LoVo (cell line): ENCODE results near the gene TLCD1.

Experiments used
- DNase-seq: peaks from one replicate; pipeline ENCODE4 v3.0.0-alpha.2; 2016; ENCODE audit warnings: low spot score

The TLCD1 gene

DNA sequence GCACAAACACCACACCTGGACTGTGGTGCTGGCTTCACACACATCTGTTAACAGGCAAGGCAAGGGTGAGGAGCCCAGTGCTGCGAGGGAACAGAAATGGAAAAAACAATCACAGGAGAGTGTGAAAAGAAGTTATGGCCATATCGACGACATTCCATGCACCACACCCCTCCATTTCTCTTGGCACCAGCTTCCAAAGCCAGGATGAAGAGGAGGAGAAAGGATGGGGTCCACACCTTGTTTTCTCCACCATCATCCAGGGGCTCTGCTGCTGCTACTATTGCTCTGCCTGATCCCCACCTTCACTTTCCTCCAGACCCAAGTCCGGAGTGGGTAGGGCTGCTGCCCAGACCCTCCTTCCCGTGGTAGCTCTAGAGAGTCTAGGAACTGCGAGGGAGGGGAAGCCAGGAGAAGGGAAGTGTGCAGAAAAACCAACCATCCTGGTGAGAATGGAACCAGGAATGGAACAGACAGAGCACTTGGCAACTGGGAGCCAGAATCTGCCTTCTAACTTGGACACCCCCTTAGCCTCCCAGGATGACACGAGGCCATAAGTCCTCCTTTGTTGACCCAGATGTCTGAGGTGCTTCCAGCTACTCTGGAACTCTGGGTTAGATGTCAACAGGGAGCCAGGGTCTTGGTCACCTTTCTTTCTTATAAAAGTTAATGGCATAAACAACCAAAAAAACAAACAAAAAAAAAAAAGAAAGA, 13.2 kb downstream of the TLCD1 start:
- DNase-seq: no peak

- no peak for DNase-seq
Measured at GRCh38 chr17:28712032-28712704, 13.9 kb downstream of the TLCD1 start.

GRCh38 chr17:28711723-28712031, 14.4 kb downstream of the TLCD1 start, which contains the start of gene PROCA1:
TSS of gene PROCA1 (minus strand) at chr17:28711888. CDS start at chr17:28711660, 228 bp downstream.
- DNase-seq: no peak

DNA sequence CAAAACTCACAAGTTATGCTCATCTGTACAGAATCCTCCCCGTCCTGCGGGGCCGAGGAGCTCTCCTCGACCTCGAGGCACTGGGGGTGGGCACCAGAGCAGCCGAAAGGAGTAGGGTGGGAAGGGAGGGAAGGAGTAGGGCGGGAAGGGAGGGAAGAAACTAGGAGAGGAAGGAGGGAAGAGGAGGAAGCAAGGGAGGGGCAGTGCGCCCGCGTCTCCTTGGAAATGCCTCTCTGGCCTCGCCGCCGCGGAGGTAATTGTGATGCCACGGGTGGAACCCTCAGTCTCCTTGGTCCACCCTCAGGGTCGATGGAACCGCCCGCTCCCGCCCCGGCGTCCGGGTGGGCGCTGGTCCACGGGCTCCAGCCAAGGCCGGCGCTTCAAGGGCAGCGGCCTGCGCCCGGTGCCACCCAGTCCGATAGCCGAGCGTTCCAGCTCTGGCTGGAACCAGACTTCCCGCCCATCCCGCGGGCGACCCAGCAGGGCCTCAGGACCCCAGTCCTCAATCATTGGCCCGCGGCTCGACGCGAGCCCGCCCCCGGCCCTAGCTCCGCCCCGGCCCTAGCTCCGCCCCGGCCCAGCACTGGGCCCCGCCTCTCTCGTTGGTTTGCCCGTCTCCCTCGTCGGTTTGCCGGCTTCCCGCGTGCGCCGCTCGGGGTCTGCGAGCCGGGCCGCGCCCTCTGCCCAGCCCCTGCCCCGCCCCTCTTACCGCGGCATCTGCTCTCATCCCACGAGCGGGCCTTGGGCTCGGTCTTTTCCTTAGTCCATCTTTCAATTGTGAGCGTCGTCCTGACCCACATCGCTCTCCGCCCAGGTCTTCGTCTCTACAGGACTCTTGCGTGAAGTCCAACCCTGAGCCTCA, 14.9 kb downstream of the TLCD1 start:
- DNase-seq: peak; percentile 90

- DNase-seq: no peak
Measured at GRCh38 chr17:28707339-28707720, 18.7 kb downstream of the TLCD1 start.

DNA sequence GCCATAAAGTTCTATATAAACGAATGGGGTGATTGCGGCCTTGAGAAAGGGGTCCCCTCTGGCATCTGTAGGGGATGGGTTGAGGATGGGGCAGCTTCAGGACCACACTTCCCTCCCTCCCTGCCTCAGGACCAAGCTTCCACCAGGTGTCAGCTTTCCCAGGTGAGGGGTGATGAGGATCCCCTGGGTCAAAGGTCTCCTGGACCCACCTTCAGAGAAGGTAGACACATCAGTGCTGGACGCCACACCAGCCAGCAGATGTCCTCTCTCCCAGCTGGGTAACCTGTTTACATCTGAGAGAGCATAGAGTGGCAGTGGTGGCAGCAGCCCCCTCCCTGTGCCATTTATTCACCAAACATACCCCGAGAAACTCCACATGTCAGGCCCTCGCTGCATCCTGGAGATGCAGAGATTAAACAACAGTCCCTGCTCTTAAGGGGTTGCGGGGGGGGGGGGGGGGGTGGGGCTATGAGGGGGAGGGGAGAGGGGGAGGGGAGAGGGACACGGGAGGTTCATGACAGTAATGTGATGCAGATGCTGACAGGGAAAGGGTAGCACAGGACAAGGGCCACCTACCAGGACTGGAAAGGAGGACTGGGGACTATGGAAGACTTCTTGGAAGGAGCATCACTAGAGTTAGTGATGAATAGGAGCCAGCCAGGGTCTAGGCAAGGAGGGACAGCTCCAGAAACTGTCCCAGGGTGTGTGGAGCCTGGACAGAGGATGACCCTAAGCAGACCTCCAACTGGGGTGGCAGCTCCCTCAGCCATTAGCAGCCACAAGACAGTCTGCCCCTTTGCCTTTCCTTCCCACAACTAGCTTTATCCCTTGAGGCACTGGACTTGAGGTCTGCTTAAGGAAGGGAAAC, 19.3 kb downstream of the TLCD1 start:
- no peak for DNase-seq

- no peak for DNase-seq
Measured at GRCh38 chr17:28705728-28706334, 20.2 kb downstream of the TLCD1 start.

DNA sequence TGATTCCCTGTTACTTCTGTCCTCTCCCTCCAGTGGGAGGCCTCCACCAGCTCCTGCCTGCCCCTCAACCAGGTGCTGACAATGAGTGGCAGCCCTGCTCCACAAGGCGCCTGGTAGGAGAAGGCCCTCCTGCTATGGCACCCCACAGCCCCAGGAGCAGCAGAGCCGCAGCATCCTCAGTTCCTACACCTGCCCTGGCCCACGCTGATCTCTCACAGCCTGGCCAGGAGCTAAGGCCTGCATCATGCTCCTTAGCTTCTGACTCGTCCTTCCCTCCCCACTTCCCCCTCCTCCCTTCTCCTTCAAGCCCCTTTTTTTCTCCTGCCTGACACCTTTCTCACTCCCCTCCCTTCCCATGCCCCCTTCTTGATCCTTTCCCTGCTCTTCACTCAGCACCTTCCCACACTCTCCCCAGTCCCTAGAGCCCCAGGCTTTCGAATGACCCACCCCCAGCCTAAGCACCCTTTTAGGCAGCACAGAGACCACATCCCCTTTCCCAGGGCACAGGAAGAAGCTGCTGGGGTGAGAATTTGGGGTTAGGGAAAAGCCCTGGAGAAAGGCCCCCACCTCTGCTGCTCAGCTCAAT, 20.9 kb downstream of the TLCD1 start:
- DNase-seq: no peak

DNA sequence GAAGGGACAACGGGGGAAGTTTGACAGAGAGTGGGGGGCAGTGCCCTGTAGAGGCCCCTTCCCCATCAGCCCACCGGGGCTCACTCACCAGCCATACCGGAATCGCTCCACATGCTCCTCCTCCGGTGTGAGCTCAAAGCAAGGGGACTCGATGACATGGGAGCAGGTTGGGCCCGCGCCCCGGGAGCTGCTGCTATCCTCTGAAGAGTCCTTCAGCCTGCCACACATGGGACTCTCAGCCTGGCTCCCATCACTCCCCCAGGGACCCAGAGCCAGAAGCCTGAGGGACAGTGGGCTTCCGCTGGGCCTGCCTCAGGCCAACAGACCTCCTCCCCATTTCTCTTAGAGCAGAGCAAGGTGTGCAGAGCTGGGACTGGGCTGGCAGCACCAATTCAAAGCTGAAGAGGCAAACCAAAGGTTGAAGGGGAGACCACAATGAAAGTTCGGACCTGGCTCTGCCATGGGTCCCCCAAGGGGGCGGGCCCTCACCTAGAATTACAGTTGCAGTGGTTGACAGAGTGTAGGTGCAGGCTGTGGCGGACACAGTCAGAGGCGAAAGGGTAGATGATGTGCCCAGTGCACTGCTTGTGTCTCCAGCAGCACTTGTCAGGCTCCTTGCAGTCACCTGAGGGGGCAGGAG, 21.7 kb downstream of the TLCD1 start:
- no peak for DNase-seq

DNA sequence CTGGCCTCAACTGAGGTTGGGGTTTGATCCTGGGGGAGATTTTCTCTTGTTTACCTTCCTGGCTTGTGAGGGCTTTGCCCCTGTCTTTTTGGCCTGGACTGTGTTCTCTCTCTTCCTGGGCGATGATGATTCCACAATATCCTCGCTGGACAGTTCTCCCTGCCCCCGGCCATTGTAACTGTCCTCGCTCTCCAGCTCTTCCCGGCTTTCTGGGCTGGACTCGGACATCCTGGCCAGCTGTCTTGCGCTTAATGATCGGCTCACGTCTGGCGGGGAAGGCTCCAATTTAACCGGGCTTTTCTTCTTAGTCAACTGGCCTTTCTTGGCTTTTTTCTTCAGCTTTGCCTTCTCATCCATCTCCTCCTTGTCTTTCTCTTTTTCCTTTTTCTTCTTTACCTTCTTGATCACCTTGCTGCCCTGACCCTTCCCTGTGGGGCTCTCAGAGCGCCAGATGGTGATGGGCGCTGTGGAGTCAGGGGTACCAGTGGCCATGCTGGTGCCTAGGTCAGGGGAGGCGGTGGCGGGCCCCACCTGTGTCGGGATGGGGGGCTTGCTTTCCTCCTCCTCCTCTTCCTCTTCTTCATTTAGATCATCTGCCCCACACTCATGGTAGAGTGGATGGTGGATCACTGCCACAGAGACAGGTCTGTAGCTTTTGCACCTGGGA, 22.3 kb downstream of the TLCD1 start:
- DNase-seq: no peak

DNA sequence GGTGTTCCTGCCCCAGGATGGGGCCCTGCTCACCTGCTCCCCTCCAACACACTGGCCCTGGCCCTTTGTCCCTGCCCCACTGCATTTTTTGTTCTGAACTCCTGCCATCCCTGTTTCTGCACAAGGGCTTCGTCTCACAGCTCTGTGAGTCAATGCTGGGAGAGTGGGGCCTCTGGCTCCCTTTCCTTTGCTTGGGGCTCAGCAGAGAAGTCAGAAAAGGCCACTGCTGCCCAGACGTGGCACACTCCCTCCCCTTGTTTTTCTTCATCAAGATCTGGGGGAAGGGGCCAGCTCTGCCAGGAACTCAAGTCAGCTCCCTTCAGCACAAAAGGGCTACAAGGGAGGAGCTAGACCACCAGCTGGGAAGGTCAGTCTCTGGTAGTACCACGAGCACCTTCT, 23.3 kb downstream of the TLCD1 start:
- no peak for DNase-seq

DNA sequence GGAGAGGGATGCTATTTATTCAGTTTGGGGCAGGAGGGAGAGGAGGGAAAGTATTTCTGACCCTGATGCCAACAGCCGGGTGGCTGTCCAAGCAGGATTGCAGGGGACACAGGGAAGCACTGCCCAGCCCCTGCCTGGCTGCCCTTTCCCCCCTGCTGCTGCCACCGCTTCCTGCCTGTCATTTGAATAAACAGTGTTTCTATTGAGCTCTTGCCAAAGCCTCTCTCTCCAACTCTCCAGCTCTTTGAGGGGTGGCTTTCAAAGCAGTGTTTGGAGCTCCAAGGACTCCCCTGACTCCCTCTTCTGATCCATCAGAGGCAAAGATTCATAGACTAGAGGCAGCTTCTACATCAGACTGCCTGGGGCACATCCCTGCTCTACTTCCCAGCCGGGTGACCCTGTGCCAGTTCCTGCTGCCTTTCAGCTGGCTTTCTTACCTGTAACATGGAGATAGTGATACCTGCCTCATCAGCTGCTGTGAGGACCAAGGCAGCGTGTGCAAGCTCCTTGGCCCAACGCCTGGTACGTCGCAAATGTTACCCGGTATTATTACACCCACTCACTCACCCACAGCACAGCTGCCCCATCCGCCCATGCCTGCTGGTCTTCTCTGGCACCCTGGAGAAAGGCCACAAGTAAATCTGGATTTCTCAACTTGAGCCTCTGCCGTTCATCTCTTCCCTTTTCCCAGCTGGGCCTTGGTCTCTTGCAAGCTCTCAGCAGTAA, 23.8 kb downstream of the TLCD1 start:
- DNase-seq: no peak

DNA sequence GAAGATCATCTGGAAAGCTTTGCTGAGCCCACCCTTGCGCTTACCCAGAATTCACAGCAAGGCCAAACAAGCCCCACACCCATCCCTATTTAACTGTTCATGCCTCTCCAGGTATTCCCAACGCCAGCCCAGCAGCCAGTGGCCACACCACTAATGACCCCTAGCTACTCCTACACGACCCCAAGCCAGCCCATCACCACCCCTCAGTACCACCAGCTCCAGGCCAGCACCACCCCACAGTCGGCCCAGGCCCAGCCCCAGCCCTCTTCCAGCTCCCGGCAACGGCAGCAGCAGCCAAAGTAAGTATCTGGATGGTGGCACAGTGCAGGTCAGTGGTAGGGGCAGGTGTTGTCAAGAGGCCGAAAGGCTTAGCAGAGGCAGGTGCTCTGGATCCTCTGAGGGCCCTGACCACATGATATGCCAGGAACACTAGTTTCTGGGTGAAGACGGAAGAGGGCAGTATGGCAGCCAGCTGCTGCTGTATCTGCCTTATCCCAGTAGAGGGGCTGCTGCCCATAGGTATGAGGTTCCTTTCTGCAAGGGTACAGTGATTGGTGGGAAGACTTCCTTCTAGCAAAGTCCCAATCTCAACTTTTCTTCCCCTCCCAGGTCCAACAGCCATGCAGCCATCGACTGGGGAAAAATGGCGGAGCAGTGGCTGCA, 25.1 kb downstream of the TLCD1 start:
- no peak for DNase-seq

DNA sequence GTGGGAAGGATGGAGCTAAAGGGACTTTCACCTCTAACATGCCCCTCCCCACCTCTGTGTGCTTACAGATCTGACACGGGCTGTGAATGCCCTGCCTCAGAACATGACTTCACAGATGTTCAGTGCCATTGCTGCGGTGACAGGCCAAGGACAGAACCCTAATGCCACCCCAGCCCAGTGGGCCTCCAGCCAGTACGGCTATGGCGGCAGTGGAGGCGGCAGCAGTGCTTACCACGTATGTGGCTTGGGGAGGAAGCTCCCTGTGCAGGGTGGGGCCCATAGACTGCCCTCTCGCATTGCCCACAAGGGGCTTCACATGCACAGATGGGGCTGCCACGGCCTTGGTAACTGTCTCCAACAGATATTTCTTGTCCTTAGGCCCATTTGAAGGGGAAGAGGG, 25.8 kb downstream of the TLCD1 start:
- DNase-seq: no peak

GRCh38 chr17:28698253-28698941, 27.6 kb downstream of the TLCD1 start:
- peak; percentile 42 for DNase-seq

GRCh38 chr17:28693869-28694268, 32.2 kb downstream of the TLCD1 start:
- no peak for DNase-seq

- no peak for DNase-seq
Measured at GRCh38 chr17:28689011-28689410, 37.0 kb downstream of the TLCD1 start.

- DNase-seq: no peak
Measured at GRCh38 chr17:28688481-28688880, 37.6 kb downstream of the TLCD1 start.
